Measurements from ENCODE around the gene RRH.

Gene RRH

GRCh38 chr4:109886303-109886702 is 58.5 kb downstream of the RRH start:
- no peak for TF ChIP-seq CTCF (IDR thresholded peaks at IDR 0.05; ENCODE audit: borderline replicate concordance, insufficient read depth, low read depth, low read length)
- H3K4me3 ChIP-seq (ENCODE audit: low read depth, low read length) = no peak overlapping the region

- H3K4me3 ChIP-seq (ENCODE audit: low read depth, low read length) = no peak overlapping the region
- no peak for TF ChIP-seq CTCF (IDR thresholded peaks at IDR 0.05; ENCODE audit: borderline replicate concordance, insufficient read depth, low read depth, low read length)
Observed at GRCh38 chr4:109887071-109887470, 59.3 kb downstream of the RRH start.

- no peak for TF ChIP-seq CTCF (IDR thresholded peaks at IDR 0.05; ENCODE audit: borderline replicate concordance, insufficient read depth, low read depth, low read length)
Observed at GRCh38 chr4:109890076-109890475, 62.3 kb downstream of the RRH start.

More at GRCh38 chr4:109890076-109890475, 62.3 kb downstream of the RRH start:
- H3K4me3 ChIP-seq (ENCODE audit: low read depth, low read length) = no peak overlapping the region
